Hepatocyte (in vitro differentiated cells): Measurements from ENCODE around the gene PPP2R3C. TPM values are rescaled to one million over a fixed set of nuclear protein-coding genes. Genes with fewer than 3 reads are reported as not detected.

Experiments used
- DNase-seq: peaks from one replicate; pipeline ENCODE4 v3.0.0-alpha.2; 2016; ENCODE audit warnings: low spot score
- H2AFZ ChIP-seq: fragments of 200-600 bp; sonication (generic); 2 replicates; pipeline ENCODE4 v1.6.0; 2016; ENCODE audit warnings: antibody characterized with exemption, mild to moderate bottlenecking
- H3K27ac ChIP-seq: fragments of 200-600 bp; sonication (generic); 2 replicates; pipeline ENCODE4 v1.5.1; 2016; ENCODE audit warnings: mild to moderate bottlenecking
- H3K27me3 ChIP-seq: fragments of 200-600 bp; sonication (generic); 2 replicates; pipeline ENCODE4 v1.6.1; 2016
- H3K36me3 ChIP-seq: fragments of 200-600 bp; sonication (generic); replicated peaks from 2 replicates; pipeline ENCODE4 v1.5.1; 2016; ENCODE audit warnings: low read depth; ENCODE audit not compliant: insufficient read depth
- H3K4me1 ChIP-seq: fragments of 200-600 bp; sonication (generic); 2 replicates; pipeline ENCODE4 v1.5.1; 2016; ENCODE audit warnings: mild to moderate bottlenecking, moderate library complexity; ENCODE audit not compliant: insufficient read depth
- H3K4me2 ChIP-seq: fragments of 200-600 bp; sonication (generic); 2 replicates; pipeline ENCODE4 v1.6.0; 2016
- H3K4me3 ChIP-seq: fragments of 200-600 bp; sonication (generic); 2 replicates; pipeline ENCODE4 v1.5.1; 2016; ENCODE audit warnings: mild to moderate bottlenecking
- H3K79me2 ChIP-seq: fragments of 200-600 bp; sonication (generic); 2 replicates; pipeline ENCODE4 v1.6.0; 2017; ENCODE audit warnings: mild to moderate bottlenecking
- H3K9me2 ChIP-seq: fragments of 200-600 bp; sonication (generic); replicated peaks from 2 replicates; pipeline ENCODE4 v1.6.0; 2017; ENCODE audit warnings: mild to moderate bottlenecking; ENCODE audit not compliant: insufficient read depth
- H3K9me3 ChIP-seq: fragments of 200-600 bp; sonication (generic); 2 replicates; pipeline ENCODE4 v1.5.1; 2016; ENCODE audit warnings: low read depth, mild to moderate bottlenecking
- H4K20me1 ChIP-seq: fragments of 200-600 bp; sonication (generic); 2 replicates; pipeline ENCODE4 v1.6.0; 2016; ENCODE audit warnings: mild to moderate bottlenecking; ENCODE audit not compliant: insufficient read depth, poor library complexity, severe bottlenecking
- CTCF ChIP-seq: fragments of 200-600 bp; sonication (generic); IDR thresholded peaks from 2 replicates; pipeline ENCODE4 v1.5.1; 2016; ENCODE audit warnings: antibody characterized with exemption, mild to moderate bottlenecking; ENCODE audit not compliant: poor library complexity
- EZH2 ChIP-seq: fragments of 200-600 bp; sonication (generic); IDR thresholded peaks from 2 replicates; pipeline ENCODE4 v1.6.1; 2016; ENCODE audit warnings: antibody characterized with exemption, mild to moderate bottlenecking, borderline replicate concordance
- EZH2phosphoT487 ChIP-seq: fragments of 200-600 bp; sonication (generic); IDR thresholded peaks from one replicate; pipeline ENCODE4 v1.6.1; 2018; ENCODE audit warnings: antibody characterized with exemption, mild to moderate bottlenecking, low read depth, moderate library complexity; ENCODE audit not compliant: unreplicated experiment, severe bottlenecking
- WGBS: methylation state at CpG from one replicate; pipeline ENCODE4 v1.1.6; 2016; ENCODE audit warnings: low lambda C conversion rate; ENCODE audit errors: missing lambda C conversion rate; 5-methylcytosine and 5-hydroxymethylcytosine counted together
- polyA plus RNA-seq: library from polyadenylated mRNA; unstranded; fragments of >200 nt; fragmentation: Nextera tagmentation; extraction: Ambion mirVana; gene quantifications from 2 replicates; pipeline ENCODE4 v1.2.1, GENCODE V29; 2016
- total RNA-seq: library from RNA; depleted of rRNA; stranded (reverse); fragments of >200 nt; gene quantifications from 2 replicates; pipeline ENCODE4 v1.2.3, GENCODE V29; 2014

The PPP2R3C gene
- total and polyA plus RNA-seq, 2 experiments from 2014 or later = 36.1 to 38.5 TPM

DNA sequence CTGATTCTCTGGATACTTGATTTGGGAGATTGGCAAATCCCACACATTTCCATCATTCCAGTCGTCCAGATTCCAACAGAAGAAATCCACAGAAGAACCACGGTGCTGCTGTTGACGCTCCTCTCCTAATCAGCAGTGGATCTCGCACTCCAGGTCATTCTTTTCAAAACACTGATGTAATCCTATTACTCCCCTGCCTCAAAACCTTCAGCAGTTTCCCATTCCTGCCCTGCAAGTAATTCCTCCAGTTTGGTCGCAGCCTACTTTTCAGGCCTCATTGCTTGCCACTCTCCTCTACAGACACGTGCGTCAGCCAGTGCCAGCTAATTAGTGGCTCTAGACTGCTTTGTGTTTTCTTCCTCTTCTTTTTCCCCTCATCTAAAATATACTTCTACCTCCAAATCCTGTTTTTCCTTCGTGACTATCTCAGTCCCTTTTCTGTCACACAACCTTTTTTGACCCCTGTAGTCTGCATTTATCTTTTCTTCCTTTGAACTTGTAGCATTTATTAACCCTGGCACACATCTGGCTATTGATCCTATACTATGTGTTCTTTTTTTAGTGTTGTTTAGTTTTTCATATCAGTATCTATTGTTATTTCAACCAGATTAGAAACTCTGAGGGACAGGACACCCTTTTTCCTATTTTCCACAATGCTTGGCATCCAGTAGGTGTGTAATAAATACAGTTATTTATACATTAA, 37.3 kb upstream of the PPP2R3C start:
- Histone ChIP-seq H3K27ac (peak overlapping the region; percentile 73), H3K79me2 (peaks cover 4% of the 10 kb centered on the region), H3K4me3 (no peak overlapping the region), H3K4me2 (peak overlapping the region; percentile 37), H3K27me3 (no peaks in the 10 kb centered on the region), H3K9me3 (no peaks in the 10 kb centered on the region), H3K9me2 (no peaks in the 10 kb centered on the region), H3K4me1 (no peaks in the 10 kb centered on the region), H2AFZ (no peak overlapping the region), H3K36me3 (no peaks in the 10 kb centered on the region), H4K20me1 (no peaks in the 10 kb centered on the region)
- TF ChIP-seq CTCF (no peak), EZH2phosphoT487 (no peak), EZH2 (no peak)
- WGBS = 64% methylated on average over 8 of the region's 8 CpGs
- DNase-seq = peak; percentile 5

- TF ChIP-seq CTCF = no peak
- TF ChIP-seq EZH2phosphoT487 = no peak
- TF ChIP-seq EZH2 = no peak
- DNase-seq = peak; percentile 0
- Histone ChIP-seq H3K27me3 (no peaks in the 10 kb centered on the region), H4K20me1 (no peaks in the 10 kb centered on the region), H3K9me2 (no peaks in the 10 kb centered on the region), H3K36me3 (no peaks in the 10 kb centered on the region), H3K27ac (no peak overlapping the region), H3K4me3 (no peak overlapping the region), H2AFZ (no peak overlapping the region), H3K4me2 (no peak overlapping the region), H3K79me2 (peaks cover 3% of the 10 kb centered on the region), H3K4me1 (no peaks in the 10 kb centered on the region), H3K9me3 (no peaks in the 10 kb centered on the region)
- 92% methylated on average over 2 of the region's 2 CpGs for WGBS
Observed at GRCh38 chr14:35158491-35158890, 36.7 kb upstream of the PPP2R3C start.

DNA sequence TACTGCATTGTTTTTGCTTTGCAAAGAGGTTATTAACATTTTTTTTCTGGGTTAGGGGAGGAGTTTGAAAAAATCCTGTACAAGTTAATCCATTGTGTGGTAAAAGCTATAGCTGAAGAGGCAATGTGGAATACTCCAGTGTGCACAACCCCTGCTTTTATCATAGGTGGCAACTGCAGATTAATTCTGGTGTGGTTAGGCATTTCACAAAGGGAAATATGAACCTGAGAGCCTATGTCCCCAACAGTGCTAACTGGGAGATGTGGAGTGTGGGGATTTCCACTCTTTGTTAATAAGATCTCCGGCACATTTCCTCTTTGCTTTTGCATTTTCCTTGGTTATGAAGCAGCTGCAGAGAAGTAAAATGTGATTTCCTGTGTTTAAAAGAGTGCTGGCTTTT, 34.2 kb upstream of the PPP2R3C start:
- Histone ChIP-seq H2AFZ (no peak overlapping the region), H4K20me1 (no peaks in the 10 kb centered on the region), H3K36me3 (no peaks in the 10 kb centered on the region), H3K27me3 (no peaks in the 10 kb centered on the region), H3K79me2 (no peaks in the 10 kb centered on the region), H3K27ac (no peak overlapping the region), H3K9me2 (no peaks in the 10 kb centered on the region), H3K9me3 (no peaks in the 10 kb centered on the region), H3K4me3 (no peak overlapping the region), H3K4me2 (no peak overlapping the region), H3K4me1 (no peaks in the 10 kb centered on the region)
- 59% methylated on average over 1 of the region's 1 CpG for WGBS
- TF ChIP-seq EZH2phosphoT487 (no peak), EZH2 (no peak), CTCF (no peak)
- DNase-seq = peak; percentile 3
